ENCODE results near the gene PWWP2B.
"Not testable (repeated sequence)": the region's sequence is repeated elsewhere in the genome, so short reads cannot be mapped to it uniquely, and the experiment has no call there.

Gene PWWP2B

GRCh38 chr10:132363921-132364593, 32.9 kb upstream of the PWWP2B start:
- DNase-seq = no peak

GRCh38 chr10:132364594-132364970, 32.4 kb upstream of the PWWP2B start:
- no peak for DNase-seq

GRCh38 chr10:132365102-132365501, 31.9 kb upstream of the PWWP2B start:
- no peak for DNase-seq

GRCh38 chr10:132366006-132366405, 31.0 kb upstream of the PWWP2B start:
- DNase-seq = no peak

- no peak for DNase-seq
These were observed 30.5 kb upstream of the PWWP2B start for GRCh38 chr10:132366499-132366898.

- DNase-seq = no peak
These were observed 28.6 kb upstream of the PWWP2B start for GRCh38 chr10:132368391-132368790.

- DNase-seq = no peak
These were observed 27.9 kb upstream of the PWWP2B start for GRCh38 chr10:132368881-132369635.

GRCh38 chr10:132369636-132370185, 27.3 kb upstream of the PWWP2B start:
- no peak for DNase-seq

- DNase-seq = no peak
These were observed 26.3 kb upstream of the PWWP2B start for GRCh38 chr10:132370426-132371340.

GRCh38 chr10:132371641-132372081, 25.3 kb upstream of the PWWP2B start:
- DNase-seq = no peak

GRCh38 chr10:132372516-132373095, 24.4 kb upstream of the PWWP2B start:
- no peak for DNase-seq

GRCh38 chr10:132373241-132373955, 23.6 kb upstream of the PWWP2B start:
- DNase-seq = no peak

GRCh38 chr10:132374176-132374575, 22.8 kb upstream of the PWWP2B start:
- DNase-seq = no peak

GRCh38 chr10:132374612-132375011, 22.4 kb upstream of the PWWP2B start:
- DNase-seq = no peak

- no peak for DNase-seq
These were observed 21.7 kb upstream of the PWWP2B start for GRCh38 chr10:132375116-132375794.

GRCh38 chr10:132375795-132376297, 21.2 kb upstream of the PWWP2B start:
- DNase-seq = no peak

- DNase-seq = no peak
These were observed 20.6 kb upstream of the PWWP2B start for GRCh38 chr10:132376394-132376851.

- no peak for DNase-seq
These were observed 19.7 kb upstream of the PWWP2B start for GRCh38 chr10:132377326-132377725.

- not testable (repeated sequence) for DNase-seq
These were observed 18.0 kb upstream of the PWWP2B start for GRCh38 chr10:132379026-132379425.

GRCh38 chr10:132380986-132381385, 16.0 kb upstream of the PWWP2B start:
- DNase-seq = not testable (repeated sequence)

- DNase-seq = no peak
These were observed 15.3 kb upstream of the PWWP2B start for GRCh38 chr10:132381741-132382140.
